Stimulated activated naive CD4-positive, alpha-beta T cell (primary cell): ENCODE measurements around the gene KMT2E.
"Not testable (repeated sequence)": the region's sequence is repeated elsewhere in the genome, so short reads cannot be mapped to it uniquely, and the experiment has no call there.

Experiments used
- DNase-seq, 6 experiments: peaks; one replicate each; lab custom pipeline; 2025; lab: John Stamatoyannopoulos, UW

KMT2E gene

GRCh38 chr7:104982308-104983075, 31.5 kb upstream of the KMT2E start:
- no peak for DNase-seq

- DNase-seq, result no peak
Observed at GRCh38 chr7:104983076-104983577, 30.9 kb upstream of the KMT2E start.

GRCh38 chr7:104983578-104984539, 30.1 kb upstream of the KMT2E start:
- peak; percentile 69 to 90 (median 79) for DNase-seq

- DNase-seq, result no peak
Observed at GRCh38 chr7:104984585-104985258, 29.3 kb upstream of the KMT2E start.

- no peak for DNase-seq
Observed at GRCh38 chr7:104985259-104985617, 28.8 kb upstream of the KMT2E start.

- DNase-seq, result no peak
Observed at GRCh38 chr7:104986628-104987259, 27.3 kb upstream of the KMT2E start.

GRCh38 chr7:104987403-104987802, 26.6 kb upstream of the KMT2E start:
- not testable (repeated sequence) for DNase-seq

- no peak for DNase-seq
Observed at GRCh38 chr7:104990983-104991382, 23.0 kb upstream of the KMT2E start.

- DNase-seq, result no peak
Observed at GRCh38 chr7:104992306-104992705, 21.7 kb upstream of the KMT2E start.

- DNase-seq, result no peak
Observed at GRCh38 chr7:104993217-104993862, 20.7 kb upstream of the KMT2E start.

GRCh38 chr7:104998040-104998752, 15.8 kb upstream of the KMT2E start:
- no peak for DNase-seq

GRCh38 chr7:105000200-105000599, 13.8 kb upstream of the KMT2E start:
- DNase-seq, result no peak

- DNase-seq, result no peak
Observed at GRCh38 chr7:105000927-105001336, 13.1 kb upstream of the KMT2E start.

- no peak for DNase-seq
Observed at GRCh38 chr7:105001652-105002184, 12.3 kb upstream of the KMT2E start.

- DNase-seq, result no peak
Observed at GRCh38 chr7:105003275-105003674, 10.7 kb upstream of the KMT2E start.

- no peak for DNase-seq
Observed at GRCh38 chr7:105003872-105004510, 10.0 kb upstream of the KMT2E start.

- DNase-seq, result not testable (repeated sequence)
Observed at GRCh38 chr7:105005006-105005405, 9.0 kb upstream of the KMT2E start.

GRCh38 chr7:105005486-105005885, 8.5 kb upstream of the KMT2E start:
- DNase-seq, result not testable (repeated sequence)

- peak in 1 of 6 experiments; percentile 15 for DNase-seq
Observed at GRCh38 chr7:105006367-105007136, 7.5 kb upstream of the KMT2E start.
